Testis (tissue), 3 donors: ENCODE measurements around the gene C1QL4. TPM values are rescaled to one million over a fixed set of nuclear protein-coding genes. Genes with fewer than 3 reads are reported as not detected.

Experiments used
- DNase-seq: peaks from one replicate; pipeline ENCODE4 v3.0.0-alpha.2; 2019
- H3K27ac ChIP-seq, 2 donors: fragments of 200-600 bp; sonication (generic); one replicate each; pipeline ENCODE4 v1.5.1; 2019
- H3K27me3 ChIP-seq: fragments of 200-600 bp; sonication (generic); one replicate; pipeline ENCODE4 v1.5.1; 2019
- H3K36me3 ChIP-seq: fragments of 200-600 bp; sonication (generic); one replicate; pipeline ENCODE4 v1.5.1; 2017; ENCODE audit warnings: low read depth; ENCODE audit errors: missing control alignments
- H3K4me1 ChIP-seq: fragments of 200-600 bp; sonication (generic); one replicate; pipeline ENCODE4 v1.5.1; 2019
- H3K4me3 ChIP-seq, 2 donors: fragments of 200-600 bp; sonication (generic); one replicate each; pipeline ENCODE4 v1.5.1; 2017 to 2019
- H3K9me3 ChIP-seq: fragments of 200-600 bp; sonication (generic); one replicate; pipeline ENCODE4 v1.5.1; 2017
- POLR2A ChIP-seq: fragments of 450-650 bp; IDR thresholded peaks from one replicate; pipeline ENCODE4 v1.6.1; 2017; ENCODE audit warnings: antibody characterized with exemption, mild to moderate bottlenecking, moderate library complexity
- WGBS, 2 donors: methylation state at CpG; one replicate each; pipeline ENCODE4 v1.1.5; 2018; 5-methylcytosine and 5-hydroxymethylcytosine counted together
- intact Hi-C: fragments of 100-400 bp; cut with DNase I; formaldehyde crosslinking; loops from one replicate; pipeline ENCODE4 v1.15.1; 2023; ENCODE audit warnings: low total_unique reads
- polyA plus RNA-seq: library from polyadenylated mRNA; stranded (reverse); fragments of 350-450 nt; fragmentation: Illumina TruSeq; extraction: RNeasy Lipid Tissue Mini Kit (QIAGEN cat#74804); gene quantifications from one replicate; pipeline ENCODE4 v1.2.3, GENCODE V29; 2014; ENCODE audit warnings: low read depth, low replicate concordance; ENCODE audit not compliant: insufficient read depth
- total RNA-seq, 2 donors: library from RNA; depleted of rRNA; stranded (reverse); fragments of >200 nt; gene quantifications; one replicate each; pipeline ENCODE4 v1.2.3, GENCODE V29; 2016
- TF ChIP-seq, protein P1 (sequence below), 3 experiments: fragments of 450-650 bp in 2 of 3; fragments of 200-600 bp in 1 of 3; sonication (generic) in 1 of 3; IDR thresholded peaks; one replicate each; pipeline ENCODE4 v1.5.1; 2016 to 2019; ENCODE audit warnings: antibody characterized with exemption in 3 of 3, mild to moderate bottlenecking in 2 of 3, moderate library complexity in 1 of 3

Gene C1QL4
- total and polyA plus RNA-seq, 3 donors from 2014 or later: 2.9 to 5.5 (median 3.3) TPM

DNA sequence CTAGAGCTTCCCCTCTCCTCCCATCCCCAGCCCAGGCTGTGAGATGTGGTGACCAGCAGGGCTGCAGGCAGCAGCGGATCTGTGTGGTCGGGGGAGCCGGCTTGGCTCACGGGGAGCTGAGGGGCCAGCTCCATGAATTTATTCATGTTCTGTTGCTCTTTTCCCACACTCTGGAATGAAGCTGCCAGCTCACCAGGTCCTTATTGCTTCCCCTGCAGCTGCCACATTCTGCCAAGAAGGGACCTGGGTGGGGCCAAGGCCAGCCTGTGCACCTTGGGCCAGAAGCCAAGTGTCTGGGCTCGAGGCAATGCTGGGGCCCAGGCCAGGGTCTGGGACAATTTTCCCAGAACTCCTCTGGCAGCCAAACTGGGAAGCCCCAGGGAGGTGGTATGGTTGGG is 2.5 kb upstream of the C1QL4 start:
- H3K9me3 ChIP-seq: no peaks in the 10 kb centered on the region
- peaks cover 10% of the 10 kb centered on the region for H3K4me1 ChIP-seq
- no peak for TF ChIP-seq POLR2A
- TF ChIP-seq, protein P1, sequence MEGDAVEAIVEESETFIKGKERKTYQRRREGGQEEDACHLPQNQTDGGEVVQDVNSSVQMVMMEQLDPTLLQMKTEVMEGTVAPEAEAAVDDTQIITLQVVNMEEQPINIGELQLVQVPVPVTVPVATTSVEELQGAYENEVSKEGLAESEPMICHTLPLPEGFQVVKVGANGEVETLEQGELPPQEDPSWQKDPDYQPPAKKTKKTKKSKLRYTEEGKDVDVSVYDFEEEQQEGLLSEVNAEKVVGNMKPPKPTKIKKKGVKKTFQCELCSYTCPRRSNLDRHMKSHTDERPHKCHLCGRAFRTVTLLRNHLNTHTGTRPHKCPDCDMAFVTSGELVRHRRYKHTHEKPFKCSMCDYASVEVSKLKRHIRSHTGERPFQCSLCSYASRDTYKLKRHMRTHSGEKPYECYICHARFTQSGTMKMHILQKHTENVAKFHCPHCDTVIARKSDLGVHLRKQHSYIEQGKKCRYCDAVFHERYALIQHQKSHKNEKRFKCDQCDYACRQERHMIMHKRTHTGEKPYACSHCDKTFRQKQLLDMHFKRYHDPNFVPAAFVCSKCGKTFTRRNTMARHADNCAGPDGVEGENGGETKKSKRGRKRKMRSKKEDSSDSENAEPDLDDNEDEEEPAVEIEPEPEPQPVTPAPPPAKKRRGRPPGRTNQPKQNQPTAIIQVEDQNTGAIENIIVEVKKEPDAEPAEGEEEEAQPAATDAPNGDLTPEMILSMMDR (IDR thresholded peaks at IDR 0.05): no peak
- 51% methylated on average over 5 of the region's 5 CpGs for WGBS, 2 donors
- H3K27ac ChIP-seq: no peak overlapping the region
- peaks cover 3% of the 10 kb centered on the region for H3K27me3 ChIP-seq
- intact Hi-C loops: loop anchor here (10.0 kb wide), 1 partner anchor 55 kb away; no protein-coding TSS in a partner anchor
- H3K4me3 ChIP-seq: no peak overlapping the region
- DNase-seq: no peak
- no peaks in the 10 kb centered on the region for H3K36me3 ChIP-seq

DNA sequence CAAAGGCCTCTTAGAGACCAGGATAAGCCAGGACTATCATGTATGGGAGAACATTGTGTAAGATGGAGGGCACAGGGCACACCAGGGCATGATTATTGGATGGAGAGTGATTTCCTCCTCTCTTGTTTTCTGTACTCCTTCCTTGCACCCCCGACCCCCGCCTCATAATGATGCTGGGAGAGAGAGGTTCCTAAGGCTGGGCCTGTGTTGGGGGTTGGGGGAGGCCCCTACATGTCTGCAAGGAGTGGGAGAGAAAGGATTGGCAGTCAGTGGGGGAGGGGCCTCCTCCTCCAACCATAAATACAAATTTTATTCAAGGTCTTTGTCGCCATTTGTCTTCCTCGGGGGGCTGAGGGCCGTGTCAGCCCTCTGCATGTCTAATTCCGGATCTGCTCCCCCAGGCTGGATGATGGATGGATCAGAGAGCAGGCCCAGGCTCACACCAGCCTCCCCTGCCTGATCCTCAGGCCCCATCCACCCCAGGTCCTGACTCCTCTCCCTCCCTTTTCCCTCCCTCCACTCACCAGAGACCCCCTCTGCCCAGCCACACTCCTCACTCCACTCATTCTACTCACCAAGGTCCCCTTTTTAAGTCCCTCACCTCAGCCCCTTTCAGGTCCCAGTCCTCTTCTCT is 2.0 kb upstream of the C1QL4 start:
- Histone ChIP-seq H3K27ac (no peak overlapping the region), H3K4me1 (peaks cover 10% of the 10 kb centered on the region), H3K27me3 (peaks cover 3% of the 10 kb centered on the region), H3K4me3 (no peak overlapping the region), H3K36me3 (no peaks in the 10 kb centered on the region), H3K9me3 (no peaks in the 10 kb centered on the region)
- intact Hi-C loops: loop anchor here (10.0 kb wide), 1 partner anchor 54 kb away; no protein-coding TSS in a partner anchor
- 73 to 83% methylated on average over 6 of the region's 6 CpGs for WGBS, 2 donors
- TF ChIP-seq, protein P1 (IDR thresholded peaks at IDR 0.05): no peak
- no peak for TF ChIP-seq POLR2A
- DNase-seq: no peak

DNA sequence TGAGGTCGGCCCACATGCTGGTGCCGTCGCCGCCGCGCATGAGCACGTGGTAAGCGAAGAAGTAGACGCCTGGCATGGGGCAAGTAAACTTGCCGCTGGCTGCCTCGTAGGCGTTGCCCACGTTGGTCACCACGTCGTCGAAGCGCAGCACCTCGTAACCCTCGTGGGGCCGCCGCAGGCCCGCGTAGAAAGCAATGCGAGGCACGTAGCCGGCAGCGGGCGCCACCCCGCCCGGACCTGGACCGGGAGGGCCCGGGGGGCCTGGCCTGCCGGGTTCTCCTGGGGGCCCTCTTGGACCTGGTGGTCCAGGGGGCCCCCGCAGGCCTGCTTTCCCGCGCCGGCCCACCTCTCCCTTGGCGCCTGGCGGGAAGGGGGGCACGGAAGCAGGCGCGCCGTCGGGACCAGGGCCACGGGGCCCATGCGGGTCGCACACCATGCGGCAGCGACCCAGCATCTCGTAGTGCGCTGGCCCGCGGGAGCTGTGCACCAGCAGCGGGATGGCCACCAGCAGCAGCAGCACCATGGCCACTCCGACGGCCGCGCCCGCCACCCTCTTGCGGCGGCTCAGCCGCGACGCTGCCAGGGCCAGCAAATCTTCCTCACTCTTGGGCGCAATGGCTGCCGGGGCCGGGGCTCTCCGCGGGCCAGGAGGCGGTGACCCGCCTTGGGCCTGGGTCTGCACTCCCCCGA is 888 bp downstream of the C1QL4 start:
- Histone ChIP-seq H3K4me3 (peak overlapping the region; percentile 34 to 42), H3K27me3 (peaks cover 3% of the 10 kb centered on the region), H3K9me3 (no peaks in the 10 kb centered on the region), H3K36me3 (no peaks in the 10 kb centered on the region), H3K4me1 (peaks cover 9% of the 10 kb centered on the region), H3K27ac (no peak overlapping the region)
- 22% methylated on average over 48 of the region's 72 CpGs; no CpG with 5 or more reads in 1 of the 2 donors for WGBS, 2 donors
- DNase-seq: no peak
- TF ChIP-seq, protein P1 (IDR thresholded peaks at IDR 0.05): no peak
- no peak for TF ChIP-seq POLR2A
- intact Hi-C loops: loop anchor here (10.0 kb wide), 1 partner anchor 51 kb away; no protein-coding TSS in a partner anchor

DNA sequence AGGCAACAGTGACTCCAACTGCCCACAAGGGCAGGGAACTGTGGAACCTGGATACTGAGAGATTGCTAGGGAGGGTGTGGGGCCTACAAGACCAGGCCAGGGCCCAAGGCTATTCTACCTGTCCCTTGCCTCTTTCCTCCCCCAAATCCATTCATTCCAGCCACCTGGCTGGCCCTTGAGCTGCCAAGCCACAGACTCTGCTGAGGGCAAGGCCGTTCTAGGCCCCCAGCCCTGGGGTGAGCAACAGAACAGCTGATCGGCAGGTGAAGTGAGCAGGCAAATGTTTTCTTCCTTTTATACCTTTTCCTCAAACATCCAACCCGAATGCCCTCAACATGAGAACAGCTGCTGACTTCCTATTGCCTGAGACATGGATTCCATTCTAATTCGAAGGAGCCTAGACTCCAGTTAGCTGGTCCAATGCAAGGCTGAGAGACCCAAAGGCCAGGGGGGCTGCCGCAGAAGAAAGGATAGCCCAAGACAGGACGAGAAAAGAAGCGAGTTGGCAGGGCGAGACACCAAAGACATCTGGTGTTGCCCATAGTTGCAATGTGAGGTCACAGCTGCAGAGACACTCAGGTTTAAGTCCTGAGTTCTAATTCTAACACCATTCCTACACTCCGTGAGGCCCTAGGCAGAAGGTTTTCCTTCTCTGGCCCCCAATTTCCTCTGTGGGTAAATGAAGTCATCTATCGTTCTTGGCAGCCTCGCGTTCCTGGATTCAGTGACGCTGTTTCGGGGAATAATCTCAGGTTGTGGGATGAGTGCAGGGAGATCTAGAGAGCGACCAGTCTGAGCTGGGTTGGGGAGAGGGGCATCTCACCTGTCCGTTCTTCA is 1.7 kb downstream of the C1QL4 start:
- H3K4me3 ChIP-seq: peak overlapping the region in 1 of 2 donors; percentile 34
- no peaks in the 10 kb centered on the region for H3K9me3 ChIP-seq
- no peak overlapping the region for H3K27ac ChIP-seq
- 66 to 73% methylated on average over 13 to 16 of the region's 16 CpGs for WGBS, 2 donors
- H3K27me3 ChIP-seq: peaks cover 3% of the 10 kb centered on the region
- TF ChIP-seq, protein P1 (IDR thresholded peaks at IDR 0.05): no peak
- TF ChIP-seq POLR2A: no peak
- intact Hi-C loops: loop anchor here (10.0 kb wide), 1 partner anchor 51 kb away; no protein-coding TSS in a partner anchor
- DNase-seq: no peak
- H3K4me1 ChIP-seq: peaks cover 9% of the 10 kb centered on the region
- no peaks in the 10 kb centered on the region for H3K36me3 ChIP-seq
